OCI-LY7 (cell line): ENCODE measurements around the gene BAIAP2L1. TPM values are rescaled to one million over a fixed set of nuclear protein-coding genes. Genes with fewer than 3 reads are reported as not detected.

Experiments
- BruUV-seq: library from RNA; stranded (reverse); fragments of 400-500 nt; replicated peaks from 2 replicates; lab custom pipeline; 2021; lab: Mats Ljungman, UMichigan
- CTCF ChIA-PET: fragments of 300-600 bp; sonication (Branson Sonifier 250); formaldehyde crosslinking; loops from one replicate; lab custom pipeline; 2022; ENCODE audit warnings: antibody characterized with exemption; ENCODE audit not compliant: unreplicated experiment; lab: Charles Lee
- POLR2A ChIA-PET: fragments of 300-600 bp; sonication (Branson Sonifier 250); formaldehyde crosslinking; loops from one replicate; lab custom pipeline; 2022; ENCODE audit warnings: antibody characterized with exemption; lab: Charles Lee
- DNase-seq: peaks from one replicate; pipeline ENCODE4 v3.0.0-alpha.2; 2015; ENCODE audit warnings: low spot score
- H2AFZ ChIP-seq: fragments of 200-600 bp; sonication (generic), shearing (Covaris generic); 2 replicates; pipeline ENCODE4 v1.6.1; 2014; ENCODE audit warnings: mild to moderate bottlenecking, antibody characterized with exemption, low read length, moderate library complexity
- H3K27ac ChIP-seq: fragments of 200-600 bp; sonication (generic); 2 replicates; pipeline ENCODE4 v1.5.1; 2014; ENCODE audit warnings: mixed run types, low read depth, mild to moderate bottlenecking, moderate library complexity, low read length, inconsistent platforms; ENCODE audit not compliant: poor library complexity, severe bottlenecking
- H3K36me3 ChIP-seq: fragments of 200-600 bp; sonication (generic); 2 replicates; pipeline ENCODE4 v1.6.1; 2014; ENCODE audit warnings: mild to moderate bottlenecking, antibody characterized with exemption, low read length, moderate library complexity, mixed read lengths; ENCODE audit not compliant: insufficient read depth
- H3K4me1 ChIP-seq: fragments of 200-600 bp; sonication (generic); 2 replicates; pipeline ENCODE4 v1.5.1; 2014; ENCODE audit warnings: mild to moderate bottlenecking, low read length; ENCODE audit not compliant: insufficient read depth, poor library complexity, severe bottlenecking
- H3K4me2 ChIP-seq: fragments of 200-600 bp; sonication (generic); 2 replicates; pipeline ENCODE4 v1.6.1; 2014; ENCODE audit warnings: mild to moderate bottlenecking, low read length
- H3K4me3 ChIP-seq: fragments of 200-600 bp; sonication (generic); 2 replicates; pipeline ENCODE4 v1.5.1; 2014; ENCODE audit warnings: mild to moderate bottlenecking, low read depth, low read length; ENCODE audit not compliant: poor library complexity, severe bottlenecking
- H3K79me2 ChIP-seq: fragments of 200-600 bp; sonication (generic); 2 replicates; pipeline ENCODE4 v1.6.1; 2016; ENCODE audit warnings: low read depth, mild to moderate bottlenecking, low read length, moderate library complexity, mixed read lengths; ENCODE audit not compliant: insufficient read depth
- H3K9me2 ChIP-seq: fragments of 200-600 bp; sonication (generic); 2 replicates; pipeline ENCODE4 v1.6.1; 2016; ENCODE audit warnings: mild to moderate bottlenecking, low read length, mixed read lengths; ENCODE audit not compliant: insufficient read depth
- H3K9me3 ChIP-seq: fragments of 200-600 bp; sonication (generic); 2 replicates; pipeline ENCODE4 v1.6.1; 2014; ENCODE audit warnings: mild to moderate bottlenecking, mixed run types, low read length, mixed read lengths
- H4K20me1 ChIP-seq: fragments of 200-600 bp; sonication (generic); 2 replicates; pipeline ENCODE4 v1.6.1; 2014; ENCODE audit warnings: mild to moderate bottlenecking, antibody characterized with exemption, low read length, moderate library complexity, mixed read lengths; ENCODE audit not compliant: insufficient read depth
- CTCF ChIP-seq: fragments of 200-600 bp; sonication (generic); conservative IDR thresholded peaks from 2 replicates; pipeline ENCODE4 v1.5.1; 2014; ENCODE audit warnings: mild to moderate bottlenecking, antibody characterized with exemption, low read length, moderate library complexity, mixed read lengths
- EZH2phosphoT487 ChIP-seq: fragments of 200-600 bp; sonication (generic); IDR thresholded peaks from 2 replicates; pipeline ENCODE4 v1.6.1; 2018; ENCODE audit warnings: low read depth, borderline replicate concordance, mild to moderate bottlenecking, mixed run types, antibody characterized with exemption, low read length, moderate library complexity, mixed read lengths
- intact Hi-C: fragments of 100-400 bp; cut with micrococcal nuclease; formaldehyde crosslinking; loops from one replicate; pipeline ENCODE4 v1.10.0; 2022; ENCODE audit not compliant: unreplicated experiment
- total RNA-seq, 2 experiments: library from RNA; depleted of rRNA in 1 of 2; stranded (reverse); fragments of >200 nt in 1 of 2; shearing (Covaris generic) in 1 of 2; gene quantifications; 2 replicates each; pipeline ENCODE4 v1.2.3, GENCODE V29; 2014 to 2022

BAIAP2L1 gene
- total RNA-seq, 2 experiments from 2014 or later = not detected

- no peak overlapping the region for H3K4me3 ChIP-seq
- H3K36me3 ChIP-seq = no peaks in the 10 kb centered on the region
- TF ChIP-seq CTCF (no peak), EZH2phosphoT487 (no peak)
- CTCF ChIA-PET = no interaction called here
- no peak for DNase-seq
- H3K79me2 ChIP-seq = no peaks in the 10 kb centered on the region
- intact Hi-C loops = no loop called here
- no peak overlapping the region for H2AFZ ChIP-seq
- BruUV-seq = no TSS peak
- no peak overlapping the region for H3K4me2 ChIP-seq
- no peaks in the 10 kb centered on the region for H4K20me1 ChIP-seq
- H3K9me3 ChIP-seq = no peaks in the 10 kb centered on the region
- no peaks in the 10 kb centered on the region for H3K4me1 ChIP-seq
- no peak overlapping the region for H3K27ac ChIP-seq
- POLR2A ChIA-PET = interaction anchor here (0.6 kb wide), 2 partner anchors 23 to 73 kb away, joined by 3 read pairs; no protein-coding TSS in a partner anchor
- H3K9me2 ChIP-seq = no peaks in the 10 kb centered on the region
Measured at GRCh38 chr7:98378210-98378819, 22.6 kb downstream of the BAIAP2L1 start.

GRCh38 chr7:98376711-98377110 is 24.2 kb downstream of the BAIAP2L1 start:
- intact Hi-C loops = no loop called here
- Histone ChIP-seq H3K4me1 (no peaks in the 10 kb centered on the region), H3K27ac (no peak overlapping the region), H3K36me3 (no peaks in the 10 kb centered on the region), H3K9me3 (no peaks in the 10 kb centered on the region), H2AFZ (no peak overlapping the region), H3K4me3 (no peak overlapping the region), H3K9me2 (no peaks in the 10 kb centered on the region), H4K20me1 (no peaks in the 10 kb centered on the region), H3K79me2 (no peaks in the 10 kb centered on the region), H3K4me2 (no peak overlapping the region)
- no peak for TF ChIP-seq EZH2phosphoT487
- no peak for TF ChIP-seq CTCF
- DNase-seq = no peak
- POLR2A ChIA-PET = interaction anchor here (0.6 kb wide), 1 partner anchor 19 kb away, joined by 3 read pairs; no protein-coding TSS in a partner anchor
- CTCF ChIA-PET = no interaction called here
- no TSS peak for BruUV-seq

- BruUV-seq = no TSS peak
- POLR2A ChIA-PET = interaction anchor here (0.6 kb wide), 1 partner anchor 11 kb away, joined by 4 read pairs; no protein-coding TSS in a partner anchor
- no peak overlapping the region for H3K4me2 ChIP-seq
- no peak for DNase-seq
- TF ChIP-seq EZH2phosphoT487 (no peak), CTCF (no peak)
- no peak overlapping the region for H3K4me3 ChIP-seq
- H3K9me2 ChIP-seq = no peaks in the 10 kb centered on the region
- CTCF ChIA-PET = no interaction called here
- no peak overlapping the region for H2AFZ ChIP-seq
- no peaks in the 10 kb centered on the region for H3K36me3 ChIP-seq
- no peaks in the 10 kb centered on the region for H3K79me2 ChIP-seq
- no peaks in the 10 kb centered on the region for H3K9me3 ChIP-seq
- intact Hi-C loops = no loop called here
- no peaks in the 10 kb centered on the region for H3K4me1 ChIP-seq
- no peak overlapping the region for H3K27ac ChIP-seq
- no peaks in the 10 kb centered on the region for H4K20me1 ChIP-seq
Measured at GRCh38 chr7:98375664-98376063, 25.2 kb downstream of the BAIAP2L1 start.
